NCI-H1930 (cell line): ENCODE data around the gene AICDA.

ENCODE experiments used
- DNase-seq, 2 experiments: peaks; one replicate each; lab custom pipeline; 2025; lab: John Stamatoyannopoulos, UW

AICDA gene

GRCh38 chr12:8554451-8555195 is 58.0 kb downstream of the AICDA start:
- no peak for DNase-seq

GRCh38 chr12:8553088-8553627 is 59.5 kb downstream of the AICDA start:
- DNase-seq, result peak; percentile 49 to 53
